Measurements from ENCODE around the gene SCN4B.

Gene SCN4B

GRCh38 chr11:118175031-118175992 is 22.7 kb upstream of the SCN4B start:
- no peak overlapping the region for H3K4me3 ChIP-seq (ENCODE audit: low read depth, low read length)
- DNase-seq (ENCODE audit: low read depth), result no peak

DNA sequence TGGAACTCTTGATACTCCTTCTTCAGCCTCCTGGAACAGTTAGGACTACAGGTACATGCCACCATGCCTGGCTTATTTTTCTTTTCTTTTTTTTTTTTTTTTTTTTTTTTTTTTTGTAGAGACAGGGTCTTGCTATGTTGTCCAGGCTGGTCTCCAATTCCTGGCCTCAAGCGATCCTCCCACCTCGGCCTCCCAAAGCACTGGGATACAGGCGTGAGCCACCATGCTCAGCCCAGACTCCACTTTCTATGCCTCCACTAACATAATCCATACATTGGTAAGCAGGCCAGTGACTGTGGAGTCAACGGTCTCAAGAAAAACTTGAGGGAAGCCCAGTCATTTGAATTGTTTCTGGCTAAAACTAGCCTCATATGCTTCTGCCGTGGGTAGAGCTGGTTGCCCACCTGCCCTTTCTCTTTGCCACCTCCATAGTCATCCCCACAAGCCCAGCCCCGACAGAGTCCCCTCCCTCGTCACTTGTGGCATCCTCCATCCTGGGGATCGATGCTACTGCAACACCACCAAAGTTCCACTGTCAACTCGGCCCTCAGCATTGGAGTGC is 21.5 kb upstream of the SCN4B start:
- no peak for DNase-seq (ENCODE audit: low read depth)
- H3K4me3 ChIP-seq (ENCODE audit: low read depth, low read length), result no peak overlapping the region

DNA sequence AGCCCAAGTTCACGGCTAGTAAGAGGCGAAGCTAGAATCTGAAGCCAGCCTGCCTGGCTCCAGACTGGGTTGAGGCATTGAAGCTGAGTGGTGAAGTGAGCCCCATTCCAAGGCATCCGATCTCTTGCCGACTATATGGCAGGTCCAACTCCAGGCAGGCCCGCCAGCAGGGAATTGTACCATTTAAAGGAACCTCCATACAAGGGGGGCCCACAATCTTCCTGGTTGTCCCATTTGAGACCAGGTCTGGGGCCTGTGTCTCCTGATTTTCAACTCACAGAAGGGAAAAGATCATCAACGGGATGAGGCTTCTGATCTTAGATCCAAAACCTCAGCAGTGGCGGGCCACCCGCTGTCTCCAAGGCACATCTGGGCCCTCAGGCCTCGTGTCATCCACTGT is 19.7 kb upstream of the SCN4B start:
- H3K4me3 ChIP-seq (ENCODE audit: low read depth, low read length), result no peak overlapping the region
- no peak for DNase-seq (ENCODE audit: low read depth)

- DNase-seq (ENCODE audit: low read depth), result no peak
- no peak overlapping the region for H3K4me3 ChIP-seq (ENCODE audit: low read depth, low read length)
Measured at GRCh38 chr11:118171269-118172062, 18.8 kb upstream of the SCN4B start.

GRCh38 chr11:118170882-118171268 is 18.3 kb upstream of the SCN4B start:
- H3K4me3 ChIP-seq (ENCODE audit: low read depth, low read length), result no peak overlapping the region
- DNase-seq (ENCODE audit: low read depth), result no peak

- H3K4me3 ChIP-seq (ENCODE audit: low read depth, low read length), result no peak overlapping the region
- no peak for DNase-seq (ENCODE audit: low read depth)
Measured at GRCh38 chr11:118170231-118170630, 17.6 kb upstream of the SCN4B start.

DNA sequence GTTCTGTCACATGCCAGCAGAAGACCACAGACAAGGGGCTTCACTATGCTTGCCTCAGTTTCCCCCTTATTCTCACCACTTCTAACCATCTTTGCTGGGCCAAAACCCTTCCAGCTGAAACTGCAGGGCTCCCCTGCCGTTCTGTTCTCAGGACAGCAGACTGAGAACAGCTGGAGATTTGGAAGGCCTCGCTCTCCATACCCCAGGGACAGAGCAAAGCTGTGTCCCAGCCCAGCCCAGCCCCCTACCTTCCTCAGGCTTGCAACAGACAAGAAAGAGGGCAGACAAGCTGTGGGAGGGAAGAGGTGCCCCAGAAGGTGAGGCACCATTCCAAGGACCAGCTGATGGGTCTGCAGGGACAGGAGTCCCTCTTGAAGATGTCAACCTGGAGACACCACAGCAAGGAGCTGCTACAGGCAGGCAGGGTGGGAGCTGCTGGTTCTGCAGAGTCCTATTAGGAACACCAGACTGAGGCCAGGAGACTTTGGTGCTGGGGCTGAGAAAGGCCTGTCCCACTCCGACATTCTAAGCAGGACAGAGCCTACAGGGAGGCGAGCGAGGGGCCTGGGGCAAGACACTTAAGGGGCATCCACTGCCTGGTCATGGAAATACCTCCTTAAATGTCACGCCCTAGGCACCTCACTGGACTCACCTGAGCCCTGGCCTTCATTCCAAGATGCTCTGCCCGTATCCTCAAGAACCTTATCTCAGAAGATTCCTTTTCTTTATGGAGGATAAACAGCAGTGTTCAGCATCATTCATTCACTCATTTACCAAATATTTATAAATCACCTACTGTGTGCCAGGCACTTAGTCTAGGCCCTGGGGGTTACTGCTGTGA is 16.9 kb upstream of the SCN4B start:
- DNase-seq (ENCODE audit: low read depth), result no peak
- H3K4me3 ChIP-seq (ENCODE audit: low read depth, low read length), result no peak overlapping the region

DNA sequence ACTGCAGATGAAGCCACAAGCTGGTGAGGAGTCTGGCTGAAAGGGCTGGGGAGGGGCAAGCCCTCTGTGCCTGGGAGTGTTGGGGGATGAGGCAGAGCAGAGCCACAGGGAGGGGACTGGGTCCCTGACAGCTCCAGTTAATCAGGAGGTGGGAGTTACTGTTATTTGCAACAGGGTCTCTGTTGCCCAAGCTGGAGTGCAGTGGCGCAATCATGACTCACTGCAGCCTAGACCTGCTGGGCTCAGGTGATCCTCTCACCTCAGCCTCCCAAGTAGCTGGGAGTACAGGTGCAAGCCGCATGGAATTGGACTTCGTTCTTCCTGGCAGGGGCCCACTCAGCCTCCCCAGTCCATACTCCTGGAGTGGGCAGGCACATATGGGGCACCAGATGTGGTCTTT is 16.1 kb upstream of the SCN4B start:
- no peak overlapping the region for H3K4me3 ChIP-seq (ENCODE audit: low read depth, low read length)
- no peak for DNase-seq (ENCODE audit: low read depth)

DNA sequence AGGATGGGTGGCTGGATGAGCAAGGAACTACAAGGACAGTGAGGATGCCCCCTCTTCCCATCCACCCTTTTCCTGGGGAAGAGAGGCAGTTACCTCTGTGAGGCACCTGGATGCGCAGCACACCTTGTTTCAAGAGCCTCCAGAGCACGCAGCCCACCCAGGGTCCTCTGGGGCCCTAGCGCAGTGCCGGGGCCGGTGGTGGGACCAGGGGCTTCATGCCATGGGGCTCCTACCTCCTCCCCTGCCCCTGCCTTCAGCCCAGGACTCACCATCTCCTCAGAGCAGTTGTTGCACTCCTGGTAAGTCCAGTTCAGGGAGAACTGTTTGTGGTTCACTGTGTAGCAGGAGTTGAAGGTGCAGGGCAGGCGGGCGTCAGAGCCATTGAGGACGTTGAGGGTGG is 15.7 kb upstream of the SCN4B start:
- DNase-seq (ENCODE audit: low read depth), result no peak
- no peak overlapping the region for H3K4me3 ChIP-seq (ENCODE audit: low read depth, low read length)

DNA sequence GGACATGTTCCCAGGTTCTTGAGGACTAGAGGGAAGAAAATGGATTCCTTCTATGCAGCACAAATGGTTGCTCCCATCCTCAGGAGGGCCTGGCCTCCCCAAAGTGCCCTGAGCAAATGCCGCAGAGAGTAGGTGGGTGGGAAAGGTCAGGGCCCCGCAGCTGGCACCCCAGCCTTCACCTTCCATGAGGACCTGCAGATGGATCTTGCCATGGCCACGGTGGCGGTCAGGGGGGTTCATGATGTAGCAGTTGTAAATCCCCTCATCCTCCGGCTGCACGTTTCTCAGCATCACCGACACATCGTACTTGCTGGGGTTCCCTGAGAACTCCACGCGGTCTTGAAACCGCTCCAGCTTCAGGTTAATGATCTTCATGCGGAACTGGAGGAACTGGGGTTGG is 15.3 kb upstream of the SCN4B start:
- no peak for DNase-seq (ENCODE audit: low read depth)
- H3K4me3 ChIP-seq (ENCODE audit: low read depth, low read length), result no peak overlapping the region

DNA sequence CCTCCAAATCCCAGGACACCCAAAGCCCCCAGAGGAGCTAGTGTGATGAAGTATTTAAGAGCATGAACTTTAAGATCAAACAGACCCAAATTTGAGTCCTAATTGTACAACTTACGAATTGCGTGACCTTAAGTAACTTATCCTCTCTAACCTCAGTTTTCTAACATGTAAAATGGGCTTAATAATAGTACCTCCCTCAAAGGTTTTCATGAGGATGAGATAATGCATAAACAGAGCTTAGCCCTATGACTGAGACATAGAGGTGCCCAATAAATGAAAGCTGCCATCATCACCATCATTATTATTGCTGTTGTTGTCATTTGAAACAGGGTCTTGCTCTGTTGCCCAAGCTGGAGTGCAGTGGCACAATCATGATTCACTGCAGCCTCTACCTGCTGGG is 14.6 kb upstream of the SCN4B start:
- no peak overlapping the region for H3K4me3 ChIP-seq (ENCODE audit: low read depth, low read length)
- DNase-seq (ENCODE audit: low read depth), result no peak

- DNase-seq (ENCODE audit: low read depth), result no peak
- H3K4me3 ChIP-seq (ENCODE audit: low read depth, low read length), result no peak overlapping the region
Measured at GRCh38 chr11:118166641-118167040, 14.0 kb upstream of the SCN4B start.

DNA sequence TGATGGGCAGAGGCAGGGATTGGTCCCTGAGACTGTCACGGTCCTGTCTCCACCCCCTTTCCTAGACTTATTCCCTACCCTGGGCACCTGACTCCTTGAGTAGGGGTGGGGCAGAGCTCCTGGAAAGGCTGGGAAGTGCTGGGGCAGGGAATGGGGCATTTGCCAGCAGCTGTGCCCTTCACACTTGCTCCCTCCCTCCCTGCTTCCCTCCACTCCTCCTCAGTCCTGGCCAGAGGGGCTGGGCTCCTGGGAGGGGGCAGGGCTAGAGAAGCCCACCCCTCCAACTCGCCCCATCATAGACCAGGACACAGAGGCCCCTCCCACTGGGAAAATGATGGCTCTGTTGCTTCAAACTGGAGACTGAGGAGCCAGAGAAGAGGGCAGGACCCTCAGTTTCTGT is 12.3 kb upstream of the SCN4B start:
- H3K4me3 ChIP-seq (ENCODE audit: low read depth, low read length), result no peak overlapping the region
- no peak for DNase-seq (ENCODE audit: low read depth)

- H3K4me3 ChIP-seq (ENCODE audit: low read depth, low read length), result no peak overlapping the region
- no peak for DNase-seq (ENCODE audit: low read depth)
Measured at GRCh38 chr11:118163494-118163893, 10.9 kb upstream of the SCN4B start.

DNA sequence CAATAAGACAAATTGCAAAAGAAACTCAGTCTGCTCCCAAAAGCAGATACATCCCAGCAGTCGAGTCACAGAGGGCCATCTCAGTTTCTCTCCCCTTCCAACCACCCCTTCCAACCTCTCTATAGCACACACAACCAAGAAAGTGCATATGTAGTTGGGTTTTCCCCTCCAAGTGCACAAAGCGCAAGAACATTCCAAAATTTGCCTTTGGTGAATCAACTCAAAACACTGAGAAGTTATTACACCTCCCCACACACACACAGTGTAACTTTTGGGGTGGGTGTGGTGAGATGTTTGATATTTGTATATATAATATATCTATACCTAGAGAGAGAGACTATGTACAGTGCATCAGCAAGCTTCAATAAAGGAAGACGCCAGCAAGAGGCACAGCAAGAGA is 10.2 kb upstream of the SCN4B start:
- no peak for DNase-seq (ENCODE audit: low read depth)
- no peak overlapping the region for H3K4me3 ChIP-seq (ENCODE audit: low read depth, low read length)

DNA sequence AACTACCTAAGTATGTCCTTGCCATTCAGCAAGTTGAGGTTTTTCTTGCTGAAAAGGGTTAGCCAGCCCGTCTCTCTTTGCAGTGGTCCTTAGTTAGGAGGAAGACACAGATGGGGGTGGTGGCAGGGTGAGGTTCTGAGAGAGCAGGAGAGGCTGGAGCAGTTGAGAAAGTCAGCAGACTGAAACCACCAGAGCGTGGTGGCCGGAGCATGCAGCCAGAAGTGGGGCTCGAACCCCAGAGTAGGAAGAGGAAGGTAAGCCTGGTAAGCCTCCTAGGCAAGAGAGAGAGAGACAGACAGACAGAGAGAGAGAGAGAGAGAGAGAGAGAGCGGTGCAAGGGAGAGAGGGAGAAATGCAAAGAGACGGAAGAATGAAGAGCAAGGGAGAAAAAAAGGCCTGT is 9.2 kb upstream of the SCN4B start:
- no peak overlapping the region for H3K4me3 ChIP-seq (ENCODE audit: low read depth, low read length)
- no peak for DNase-seq (ENCODE audit: low read depth)

DNA sequence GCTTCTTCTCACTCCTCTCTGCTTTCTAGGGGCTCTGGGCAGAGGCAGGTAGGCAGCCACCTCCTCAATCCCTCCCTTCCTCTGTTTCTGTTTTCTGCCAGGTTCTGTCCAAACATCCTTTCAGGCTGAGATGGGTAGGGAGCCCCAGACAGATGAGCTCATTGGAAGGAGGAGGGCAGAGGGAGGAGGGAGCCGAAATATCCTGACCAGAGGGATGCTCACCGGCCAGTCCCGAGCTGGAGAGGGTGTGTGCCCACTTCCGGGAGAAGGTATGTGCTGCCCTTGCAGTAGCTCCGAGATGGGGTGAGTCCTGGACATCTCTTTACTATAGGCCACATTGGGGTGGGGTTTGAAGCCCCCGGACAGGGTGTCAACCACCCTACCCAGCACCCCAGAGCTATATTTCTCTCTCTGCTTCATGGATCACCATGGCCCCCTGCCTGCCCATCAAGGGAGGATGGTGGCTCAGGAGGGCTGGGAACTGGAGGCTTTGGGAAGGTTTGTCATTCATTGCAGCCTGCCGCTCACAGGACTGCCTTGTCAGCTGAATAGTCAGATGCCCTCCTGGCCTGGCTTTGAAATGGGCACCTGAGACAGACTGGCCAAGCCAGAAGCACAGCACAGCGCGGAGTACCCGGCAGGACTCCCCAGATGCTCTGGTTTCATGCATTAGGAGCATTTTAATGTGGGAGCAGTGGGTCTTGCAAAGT is 4.7 kb upstream of the SCN4B start:
- no peak overlapping the region for H3K4me3 ChIP-seq (ENCODE audit: low read depth, low read length)
- DNase-seq (ENCODE audit: low read depth), result no peak

- no peak for DNase-seq (ENCODE audit: low read depth)
- H3K4me3 ChIP-seq (ENCODE audit: low read depth, low read length), result no peak overlapping the region
Measured at GRCh38 chr11:118156531-118157185, 4.0 kb upstream of the SCN4B start.
